Gastroesophageal sphincter (tissue), 4 donors: ENCODE results near the gene SARM1. TPM values are rescaled to one million over a fixed set of nuclear protein-coding genes. Genes with fewer than 3 reads are reported as not detected.
A peak's percentile ranks its signal among the peaks of the same experiment; 100 is the strongest.

Source experiments
- ATAC-seq: fragments of 150-250 bp; one replicate; pipeline ENCODE4 v1.9.1; 2016; ENCODE audit warnings: mild to moderate bottlenecking, moderate library complexity
- H3K27ac ChIP-seq, 4 donors: fragments of 200-600 bp; sonication (generic) in 3 of 4; 1 replicate in 3 of 4; 2 replicates in 1 of 4; pipeline ENCODE4 v1.5.1; 2016 to 2019
- H3K27me3 ChIP-seq: fragments of 200-600 bp; sonication (generic); one replicate; pipeline ENCODE4 v1.5.1; 2019
- H3K36me3 ChIP-seq, 2 donors: fragments of 200-600 bp; sonication (generic); one replicate each; pipeline ENCODE4 v1.5.1; 2019; ENCODE audit warnings: control low read depth in 1 of 2
- H3K4me1 ChIP-seq, 3 donors: fragments of 200-600 bp; sonication (generic); 1 replicate in 2 of 3; 2 replicates in 1 of 3; pipeline ENCODE4 v1.5.1; 2016 to 2019; ENCODE audit warnings: control low read depth in 2 of 3
- H3K4me3 ChIP-seq, 2 donors: fragments of 200-600 bp; sonication (generic); one replicate each; pipeline ENCODE4 v1.5.1; 2019; ENCODE audit warnings: mild to moderate bottlenecking in 1 of 2, moderate library complexity in 1 of 2
- H3K9me3 ChIP-seq, 3 donors: fragments of 200-600 bp; sonication (generic); one replicate each; pipeline ENCODE4 v1.5.1; 2017 to 2019; ENCODE audit warnings: control low read depth in 2 of 3
- CTCF ChIP-seq, 4 experiments: fragments of 200-600 bp in 2 of 4; fragments of 450-650 bp in 2 of 4; sonication (generic) in 1 of 4; IDR thresholded peaks; one replicate each; pipeline ENCODE4 v1.5.1; 2017 to 2019; ENCODE audit warnings: antibody characterized with exemption in 4 of 4, mild to moderate bottlenecking in 2 of 4, moderate library complexity in 2 of 4
- EP300 ChIP-seq: sonication (generic); formaldehyde crosslinking; IDR thresholded peaks from one replicate; pipeline ENCODE4 v1.6.1; 2017; ENCODE audit warnings: antibody characterized with exemption, mild to moderate bottlenecking
- POLR2A ChIP-seq, 2 donors: fragments of 450-650 bp; IDR thresholded peaks; one replicate each; pipeline ENCODE4 v1.6.1; 2017; ENCODE audit warnings: antibody characterized with exemption in 2 of 2, mild to moderate bottlenecking in 2 of 2, moderate library complexity in 1 of 2
- POLR2AphosphoS5 ChIP-seq: sonication (generic); formaldehyde crosslinking; IDR thresholded peaks from one replicate; pipeline ENCODE4 v1.6.1; 2017; ENCODE audit warnings: antibody characterized with exemption
- WGBS, 2 donors: methylation state at CpG; one replicate each; pipeline ENCODE4 v1.1.5; 2018; ENCODE audit warnings: low coverage in 1 of 2; 5-methylcytosine and 5-hydroxymethylcytosine counted together
- total RNA-seq, 4 donors: library from RNA; depleted of rRNA; stranded (reverse); fragments of >200 nt; gene quantifications; one replicate each; pipeline ENCODE4 v1.1.0, GENCODE V29; 2016

The SARM1 gene
- total RNA-seq, 4 donors from 2014 or later = 9.0 to 26.2 (median 20.6) TPM

- Histone ChIP-seq H3K4me3 (no peak overlapping the region), H3K9me3 (no peaks in the 10 kb centered on the region), H3K4me1 (no peaks in the 10 kb centered on the region), H3K36me3 (peaks cover 0 to 95% of the 10 kb centered on the region in 2 donors), H3K27me3 (no peaks in the 10 kb centered on the region), H3K27ac (no peak overlapping the region)
- TF ChIP-seq EP300 = no peak
- no peak for TF ChIP-seq POLR2A (IDR thresholded peaks at IDR 0.05)
- no peak for TF ChIP-seq CTCF (IDR thresholded peaks at IDR 0.05)
- TF ChIP-seq POLR2AphosphoS5 = no peak
- 59 to 80% methylated on average over 1 to 5 of the region's 6 CpGs for WGBS, 2 donors
- peak; percentile 15 for ATAC-seq
Observed at GRCh38 chr17:28398280-28398981, 26.9 kb downstream of the SARM1 start.

- 100% methylated on average over 1 of the region's 4 CpGs; no CpG with 5 or more reads in 1 of the 2 donors for WGBS, 2 donors
- Histone ChIP-seq H3K4me3 (no peak overlapping the region), H3K27me3 (no peaks in the 10 kb centered on the region), H3K9me3 (no peaks in the 10 kb centered on the region), H3K4me1 (peaks cover 0 to 6% (median 0%) of the 10 kb centered on the region in 3 donors), H3K27ac (no peak overlapping the region), H3K36me3 (peaks cover 0 to 84% of the 10 kb centered on the region in 2 donors)
- ATAC-seq = no peak
- no peak for TF ChIP-seq CTCF (IDR thresholded peaks at IDR 0.05)
Observed at GRCh38 chr17:28399808-28400207, 28.3 kb downstream of the SARM1 start.

- WGBS, 2 donors = 0% methylated on average over 1 of the region's 3 CpGs
- Histone ChIP-seq H3K27me3 (no peaks in the 10 kb centered on the region), H3K9me3 (no peaks in the 10 kb centered on the region), H3K4me3 (no peak overlapping the region), H3K27ac (no peak overlapping the region), H3K36me3 (peaks cover 0 to 60% of the 10 kb centered on the region in 2 donors), H3K4me1 (peaks cover 3 to 24% (median 8%) of the 10 kb centered on the region in 3 donors)
- no peak for ATAC-seq
- TF ChIP-seq CTCF (IDR thresholded peaks at IDR 0.05) (no peak), POLR2A (IDR thresholded peaks at IDR 0.05) (no peak), POLR2AphosphoS5 (no peak), EP300 (no peak)
Observed at GRCh38 chr17:28402224-28402630, 30.7 kb downstream of the SARM1 start.

- TF ChIP-seq CTCF (IDR thresholded peaks at IDR 0.05) (no peak), POLR2A (IDR thresholded peaks at IDR 0.05) (no peak)
- H3K27me3 ChIP-seq = no peaks in the 10 kb centered on the region
- H3K9me3 ChIP-seq = no peaks in the 10 kb centered on the region
- no peak overlapping the region for H3K27ac ChIP-seq
- ATAC-seq = no peak
- peaks cover 3 to 24% (median 8%) of the 10 kb centered on the region in 3 donors for H3K4me1 ChIP-seq
- WGBS, 2 donors = 91% methylated on average over 6 of the region's 6 CpGs; no CpG with 5 or more reads in 1 of the 2 donors
- H3K4me3 ChIP-seq = no peak overlapping the region
- peaks cover 0 to 54% of the 10 kb centered on the region in 2 donors for H3K36me3 ChIP-seq
Observed at GRCh38 chr17:28402844-28403243, 31.4 kb downstream of the SARM1 start.

GRCh38 chr17:28404007-28404406 lies 32.5 kb downstream of the SARM1 start:
- Histone ChIP-seq H3K4me3 (no peak overlapping the region), H3K9me3 (no peaks in the 10 kb centered on the region), H3K27ac (peak overlapping the region in 2 of 4 donors; percentile 9 to 38), H3K27me3 (no peaks in the 10 kb centered on the region), H3K4me1 (peaks cover 3 to 24% (median 8%) of the 10 kb centered on the region in 3 donors), H3K36me3 (peaks cover 0 to 42% of the 10 kb centered on the region in 2 donors)
- WGBS, 2 donors = 71 to 86% methylated on average over 2 of the region's 2 CpGs
- no peak for ATAC-seq
- no peak for TF ChIP-seq POLR2AphosphoS5
- no peak for TF ChIP-seq POLR2A (IDR thresholded peaks at IDR 0.05)
- no peak for TF ChIP-seq CTCF (IDR thresholded peaks at IDR 0.05)
- no peak for TF ChIP-seq EP300
